ENCODE results near the gene KMT2C. TPM values are rescaled to one million over a fixed set of nuclear protein-coding genes. Genes with fewer than 3 reads are reported as not detected.
"Not testable (repeated sequence)": the region's sequence is repeated elsewhere in the genome, so short reads cannot be mapped to it uniquely, and the experiment has no call there.

The KMT2C gene
- total RNA-seq, 1 donor from 2014 or later, result 139 TPM

DNA sequence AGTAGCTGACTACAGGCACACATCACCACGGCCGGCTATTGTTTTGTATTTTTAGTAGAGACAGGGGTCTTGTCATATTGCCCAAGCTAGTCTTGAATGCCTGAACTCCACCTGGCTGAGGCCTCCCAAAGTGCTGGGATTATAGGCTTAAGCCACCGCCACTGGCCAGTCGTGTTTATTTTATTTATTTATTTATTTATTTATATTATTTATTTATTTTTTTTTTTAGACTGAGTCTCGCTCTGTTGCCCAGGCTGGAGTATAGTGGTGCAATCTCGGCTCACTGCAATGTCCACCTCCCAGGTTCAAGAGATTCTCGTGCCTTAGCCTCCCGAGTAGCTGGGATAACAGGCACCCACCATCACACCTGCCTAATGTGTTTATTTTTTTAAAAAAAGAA lies 6.0 kb upstream of the KMT2C start:
- not testable (repeated sequence) for DNase-seq (ENCODE audit: low spot score)

DNA sequence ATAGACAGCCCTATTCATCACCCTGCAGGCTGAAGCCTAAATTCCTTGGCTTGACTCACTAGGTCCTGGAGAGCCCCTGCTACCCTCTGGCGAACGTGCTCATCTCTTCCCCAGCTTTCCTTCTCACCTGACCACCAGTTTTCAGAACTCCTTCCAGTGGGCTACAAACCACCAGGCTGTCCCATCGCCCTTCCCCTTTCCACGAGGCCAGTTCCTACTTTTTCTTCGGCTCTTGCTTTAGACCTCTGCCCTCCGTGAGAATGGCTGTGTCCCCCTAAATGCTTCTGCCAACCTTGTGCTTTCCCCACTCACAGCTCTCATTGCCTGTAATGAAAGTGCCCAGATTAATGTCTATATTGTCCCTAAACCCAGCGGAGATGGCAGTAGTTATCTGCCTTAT lies 5.4 kb upstream of the KMT2C start:
- DNase-seq (ENCODE audit: low spot score), result not testable (repeated sequence)

DNA sequence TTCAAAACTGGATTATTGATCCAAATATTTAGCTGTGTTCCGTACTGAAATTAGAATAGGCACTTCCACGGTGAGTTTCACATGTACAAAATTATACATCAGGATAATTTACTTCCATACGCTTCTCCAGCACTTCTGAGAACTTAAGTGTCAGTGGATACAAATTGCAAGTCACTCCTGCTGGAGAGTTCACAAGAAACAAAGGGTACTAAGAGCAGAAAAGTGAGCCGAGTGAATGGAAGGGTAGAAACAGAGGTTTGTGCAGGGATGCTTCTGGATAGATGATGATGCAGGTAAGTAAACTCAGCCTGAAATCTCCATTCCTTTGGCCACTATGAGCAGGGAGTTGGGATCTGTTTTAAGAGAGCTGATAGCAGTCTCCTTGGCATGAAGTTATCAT lies 2.2 kb upstream of the KMT2C start:
- DNase-seq (ENCODE audit: low spot score), result not testable (repeated sequence)

DNA sequence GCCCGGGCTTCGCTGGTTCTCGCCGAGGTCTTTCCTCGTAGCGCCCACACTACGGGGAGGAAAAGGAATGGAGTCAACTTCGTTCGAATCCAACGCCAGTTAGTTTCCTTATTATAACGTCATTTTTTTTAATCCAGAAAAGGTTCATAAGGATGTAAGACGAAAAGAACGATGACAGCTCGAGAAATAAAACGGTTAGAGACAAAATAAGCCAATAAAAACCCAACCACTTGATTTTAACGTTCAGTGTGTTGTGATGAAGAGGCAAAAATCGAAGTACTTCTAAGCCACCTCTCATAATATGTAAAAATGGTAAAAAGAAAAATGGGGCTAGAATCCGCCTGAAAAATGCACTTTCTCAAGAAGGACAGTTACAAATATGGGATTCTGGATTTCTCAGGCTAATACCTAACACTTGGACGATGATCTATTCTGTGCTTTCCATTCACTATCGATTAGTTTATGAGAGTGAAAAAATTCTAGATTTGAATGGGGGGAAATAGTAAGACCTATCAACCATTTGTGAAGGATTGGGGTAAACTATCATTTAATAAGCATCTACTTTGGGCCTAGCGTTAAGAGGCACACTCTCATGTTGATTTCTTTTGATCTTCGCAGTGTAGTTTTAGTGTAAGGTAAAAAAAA lies 1.2 kb upstream of the KMT2C start:
- DNase-seq (ENCODE audit: low spot score), result not testable (repeated sequence)

DNA sequence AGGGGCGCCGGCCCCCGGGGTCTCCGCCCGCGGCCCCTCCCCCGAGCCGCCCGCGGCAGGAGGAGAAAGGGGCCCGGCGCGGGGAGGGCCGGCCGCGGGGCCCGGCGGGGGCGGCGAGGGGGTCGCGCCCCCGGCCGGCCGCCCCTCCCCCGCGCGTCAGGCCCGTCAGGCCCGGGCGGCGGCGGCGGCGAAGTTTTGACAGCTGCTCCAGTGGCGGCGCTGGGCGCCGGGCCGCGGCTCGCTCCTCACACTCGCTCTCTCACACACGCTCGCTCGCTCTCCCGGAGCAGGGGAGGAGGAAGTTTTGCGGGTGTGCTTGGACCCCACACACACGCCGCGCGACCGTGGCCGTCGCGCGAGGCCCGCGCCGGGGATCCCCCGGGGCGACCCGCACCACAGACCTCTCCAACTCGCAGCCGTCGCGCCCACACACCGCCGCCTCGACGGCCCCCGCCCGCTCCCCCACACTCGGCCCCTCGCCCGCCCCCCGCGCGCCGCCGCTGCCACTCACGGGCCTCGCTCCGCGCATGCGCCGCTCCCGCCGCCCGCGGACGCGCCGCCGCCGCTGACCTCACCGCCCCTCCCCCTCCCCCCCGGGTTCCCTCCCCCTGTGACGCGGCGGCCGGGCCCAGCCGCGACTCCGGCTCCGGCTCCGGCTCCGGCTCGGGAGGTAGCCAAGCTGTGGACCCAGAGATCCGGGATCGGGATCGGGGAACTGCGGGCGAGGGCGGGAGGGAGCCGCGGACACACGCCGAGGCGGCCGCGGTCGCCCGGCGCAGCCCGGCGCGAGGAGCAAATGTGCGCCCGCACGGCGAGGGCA lies 518 bp upstream of the KMT2C start:
- peak; percentile 94 for DNase-seq (ENCODE audit: low spot score)

DNA sequence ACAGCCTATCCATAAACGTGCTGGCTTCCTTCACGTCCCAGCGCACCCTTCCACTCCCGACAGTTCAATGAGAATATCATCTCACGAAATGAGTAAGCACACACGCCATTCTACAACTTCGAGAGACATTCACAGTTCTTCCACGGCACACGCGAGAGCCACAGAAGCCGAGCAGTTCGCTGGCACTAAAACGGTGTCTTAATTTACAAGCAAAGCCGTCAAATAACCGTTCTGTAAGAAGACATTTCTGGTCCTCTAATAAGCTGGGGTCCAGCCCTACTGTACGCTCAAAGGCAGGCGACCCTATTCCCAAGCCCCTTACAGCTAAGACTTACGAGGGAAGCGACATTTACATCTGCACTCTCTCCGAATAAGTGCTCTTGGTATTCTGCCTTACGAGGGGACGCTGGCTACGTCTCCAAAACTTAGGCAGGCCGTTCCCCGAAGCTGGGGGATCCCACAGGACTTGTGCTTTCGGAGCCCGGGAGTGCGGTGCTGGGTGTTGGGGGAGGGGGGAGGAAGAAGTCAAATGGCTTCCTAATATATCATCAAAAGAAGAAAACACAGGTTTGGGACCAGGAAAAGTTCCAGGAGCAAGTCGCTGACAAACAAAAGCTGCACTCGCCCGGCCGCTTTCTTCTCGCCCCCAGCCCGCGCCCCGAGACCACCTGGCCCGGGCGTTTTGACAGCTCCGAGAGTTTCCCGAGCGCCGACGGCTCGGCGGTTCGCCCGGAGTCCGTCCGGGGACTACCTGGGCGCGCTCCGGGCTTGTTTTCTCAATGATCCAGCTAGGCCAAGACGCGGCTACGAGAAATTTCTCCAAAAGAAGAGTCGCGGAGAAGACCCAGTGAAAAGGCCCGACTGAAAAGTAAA lies 1.1 kb downstream of the KMT2C start:
- DNase-seq (ENCODE audit: low spot score), result peak; percentile 56

DNA sequence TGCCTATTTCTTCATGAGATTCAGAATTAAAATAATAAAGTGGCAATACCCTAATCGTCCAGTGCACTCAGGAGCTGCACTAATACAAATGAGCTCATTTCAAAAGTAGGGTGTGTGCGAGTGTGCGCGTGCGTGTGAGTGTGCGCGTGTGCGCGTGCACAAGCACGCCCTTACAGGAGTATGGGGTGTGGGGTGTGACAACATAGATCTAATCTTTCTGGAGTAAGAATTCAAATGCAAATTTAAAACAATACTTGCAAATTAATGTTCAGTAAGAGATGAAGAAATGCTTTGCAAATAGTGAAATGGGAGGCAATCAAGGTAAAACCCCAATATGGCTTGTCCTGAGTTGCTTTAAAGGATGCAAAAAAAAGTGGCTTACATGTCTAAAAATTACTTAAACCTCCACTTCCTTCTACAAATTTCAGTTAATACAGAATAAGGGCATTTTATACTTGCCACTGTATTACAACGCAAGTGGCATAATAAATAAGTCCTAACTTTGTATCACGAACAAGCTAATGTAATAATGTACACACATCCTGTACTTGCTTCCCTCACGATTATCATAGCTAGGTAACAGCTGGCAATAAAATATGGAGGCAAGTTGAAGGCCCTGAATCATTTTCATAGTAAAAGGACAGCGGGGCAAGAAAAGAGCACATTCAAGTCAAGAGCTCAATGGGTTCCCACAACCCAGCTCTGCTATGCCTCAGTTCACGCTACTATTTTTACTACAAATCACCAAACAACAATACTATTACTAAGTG lies 1.9 kb downstream of the KMT2C start:
- peak; percentile 60 for DNase-seq (ENCODE audit: low spot score)

DNA sequence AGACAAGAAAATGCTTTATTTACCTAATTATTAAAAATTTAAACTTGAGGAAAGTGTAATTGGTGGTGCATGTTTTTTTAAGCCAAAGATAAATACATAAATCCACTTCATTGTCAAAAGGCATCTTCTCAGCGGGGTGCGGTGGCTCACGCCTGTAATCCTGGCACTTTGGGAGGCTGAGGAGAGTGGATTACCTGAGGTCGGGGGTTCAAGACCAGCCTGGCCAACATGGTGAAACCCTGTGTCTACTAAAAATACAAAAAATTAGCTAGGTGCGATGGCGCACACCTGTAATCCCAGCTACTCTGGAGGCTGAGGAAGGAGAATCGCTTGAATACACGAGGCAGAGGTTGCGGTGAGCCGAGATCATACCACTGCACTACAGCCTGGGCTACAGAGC lies 3.1 kb downstream of the KMT2C start:
- DNase-seq (ENCODE audit: low spot score), result not testable (repeated sequence)

DNA sequence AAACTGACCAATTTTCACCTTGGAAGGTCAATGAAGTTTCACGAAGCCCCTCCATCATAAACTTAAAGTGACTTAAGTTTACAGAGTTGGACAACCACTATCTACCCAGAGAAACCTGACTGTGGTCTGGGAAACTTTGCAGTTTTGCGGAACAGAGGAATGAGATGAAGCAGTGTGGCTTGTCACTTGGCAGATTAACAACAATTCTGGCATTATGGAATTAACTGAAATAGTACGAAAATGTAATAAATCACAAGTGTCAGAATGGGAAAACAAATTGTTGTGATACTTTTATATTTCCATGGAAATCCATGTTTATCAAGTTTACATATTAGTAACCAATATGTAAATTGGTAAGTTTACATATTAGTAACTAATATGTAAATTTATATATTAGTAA lies 4.9 kb downstream of the KMT2C start:
- DNase-seq (ENCODE audit: low spot score), result no peak

DNA sequence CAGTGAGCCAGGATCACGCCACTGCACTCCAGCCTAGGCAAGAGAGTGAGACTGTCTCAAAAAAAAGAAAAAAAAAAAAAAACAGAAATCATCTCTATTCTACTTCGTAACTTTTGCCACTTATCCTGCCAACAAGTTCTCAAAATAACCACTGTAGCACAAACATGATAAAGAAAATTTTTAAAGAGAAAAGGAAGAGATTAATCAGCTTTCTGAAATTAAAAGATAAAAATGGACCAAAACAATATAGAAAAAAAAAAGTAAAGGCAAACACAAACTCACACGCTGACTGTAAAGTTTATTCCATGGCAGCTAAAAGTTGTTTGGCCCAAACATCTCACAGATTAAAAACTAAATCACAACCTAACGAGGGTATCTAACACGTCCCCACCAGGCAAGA lies 5.7 kb downstream of the KMT2C start:
- DNase-seq (ENCODE audit: low spot score), result not testable (repeated sequence)

DNA sequence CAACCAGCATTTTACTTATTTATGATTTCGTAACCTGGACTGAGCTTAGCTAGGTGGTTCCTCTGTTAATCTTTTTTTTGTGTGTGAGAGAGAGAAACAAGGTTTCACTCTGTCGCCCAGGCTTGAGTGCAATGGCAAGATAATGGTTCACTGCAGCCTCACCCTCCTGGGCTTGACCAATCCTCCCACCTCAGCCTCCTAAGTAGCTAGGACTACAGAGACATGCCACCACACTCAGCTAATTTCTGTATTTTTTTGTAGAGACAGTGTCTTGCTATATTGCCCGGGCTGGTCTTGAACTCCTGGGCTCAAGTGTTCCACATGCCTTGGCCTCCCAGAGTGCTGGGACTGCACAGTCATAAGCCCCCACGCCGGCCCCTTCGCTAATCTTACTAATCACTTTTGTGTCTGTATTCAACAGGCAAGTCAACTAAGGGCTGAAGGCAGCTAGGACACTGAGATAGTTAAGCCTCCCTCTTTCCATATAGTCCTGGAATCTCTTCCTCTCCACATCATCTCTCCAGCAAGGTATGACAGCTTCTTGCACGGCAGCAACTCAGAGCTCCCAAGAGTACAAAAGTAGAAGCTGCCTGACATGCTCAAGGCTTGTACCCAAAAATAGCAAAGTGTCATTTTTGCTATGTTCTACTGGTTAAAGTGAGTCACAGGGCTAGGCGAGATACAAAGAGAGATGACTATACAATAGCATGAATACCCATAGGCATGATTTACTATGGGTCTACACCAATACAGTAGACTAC lies 11.3 kb downstream of the KMT2C start:
- DNase-seq (ENCODE audit: low spot score), result no peak

DNA sequence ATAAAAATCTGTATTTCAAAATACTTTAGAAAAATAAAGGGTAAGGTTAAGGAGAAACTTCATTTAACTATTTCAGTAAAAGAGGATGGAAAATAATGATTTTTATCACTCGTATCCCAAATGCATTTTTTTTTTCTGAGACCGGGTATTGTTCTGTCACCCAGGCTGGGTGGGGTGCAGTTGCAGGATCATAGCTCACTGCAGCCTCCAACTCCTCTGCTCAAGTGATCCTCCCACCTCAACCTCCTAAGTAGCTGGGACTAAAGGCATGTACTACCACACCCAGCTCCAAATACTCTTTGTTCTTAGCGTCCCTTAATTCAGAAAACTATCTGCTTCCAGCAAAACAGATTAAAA lies 11.8 kb downstream of the KMT2C start:
- DNase-seq (ENCODE audit: low spot score), result no peak

DNA sequence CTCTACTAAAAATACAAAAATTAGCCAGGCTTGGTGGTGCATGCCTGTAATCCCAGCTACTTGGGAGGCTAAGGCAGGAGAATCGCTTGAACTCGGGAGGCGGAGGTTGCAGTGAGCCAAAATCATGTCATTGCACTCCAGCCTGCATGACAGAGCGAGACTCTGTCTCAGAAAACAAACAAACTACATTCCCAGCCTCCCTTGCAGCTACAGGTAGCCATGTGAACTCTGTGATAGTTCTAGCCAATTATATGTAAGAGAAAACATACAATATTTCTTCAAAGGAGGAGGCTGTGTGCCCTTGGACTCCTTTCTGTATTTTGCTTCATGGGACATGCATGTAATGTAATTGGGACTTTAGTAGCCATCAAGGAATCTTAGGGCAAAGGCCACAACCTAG lies 12.6 kb downstream of the KMT2C start:
- DNase-seq (ENCODE audit: low spot score), result not testable (repeated sequence)

DNA sequence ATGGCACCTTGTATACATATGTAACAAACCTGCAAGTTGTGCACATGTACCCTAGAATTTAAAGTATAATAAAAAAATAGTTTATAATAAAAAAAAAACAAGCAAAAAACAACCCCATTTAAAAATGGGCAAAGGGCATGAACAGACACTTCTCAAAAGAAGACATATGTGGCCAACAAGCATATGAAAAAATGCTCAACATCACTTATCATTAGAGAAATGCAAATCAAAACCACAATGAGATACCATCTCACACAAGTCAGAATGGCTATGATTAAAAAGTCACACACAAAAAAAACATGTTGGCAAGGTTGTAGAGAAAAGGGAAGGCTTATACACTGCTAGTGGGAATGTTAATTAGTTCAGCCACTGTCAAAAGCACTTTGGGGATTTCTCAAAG lies 14.9 kb downstream of the KMT2C start:
- DNase-seq (ENCODE audit: low spot score), result not testable (repeated sequence)

DNA sequence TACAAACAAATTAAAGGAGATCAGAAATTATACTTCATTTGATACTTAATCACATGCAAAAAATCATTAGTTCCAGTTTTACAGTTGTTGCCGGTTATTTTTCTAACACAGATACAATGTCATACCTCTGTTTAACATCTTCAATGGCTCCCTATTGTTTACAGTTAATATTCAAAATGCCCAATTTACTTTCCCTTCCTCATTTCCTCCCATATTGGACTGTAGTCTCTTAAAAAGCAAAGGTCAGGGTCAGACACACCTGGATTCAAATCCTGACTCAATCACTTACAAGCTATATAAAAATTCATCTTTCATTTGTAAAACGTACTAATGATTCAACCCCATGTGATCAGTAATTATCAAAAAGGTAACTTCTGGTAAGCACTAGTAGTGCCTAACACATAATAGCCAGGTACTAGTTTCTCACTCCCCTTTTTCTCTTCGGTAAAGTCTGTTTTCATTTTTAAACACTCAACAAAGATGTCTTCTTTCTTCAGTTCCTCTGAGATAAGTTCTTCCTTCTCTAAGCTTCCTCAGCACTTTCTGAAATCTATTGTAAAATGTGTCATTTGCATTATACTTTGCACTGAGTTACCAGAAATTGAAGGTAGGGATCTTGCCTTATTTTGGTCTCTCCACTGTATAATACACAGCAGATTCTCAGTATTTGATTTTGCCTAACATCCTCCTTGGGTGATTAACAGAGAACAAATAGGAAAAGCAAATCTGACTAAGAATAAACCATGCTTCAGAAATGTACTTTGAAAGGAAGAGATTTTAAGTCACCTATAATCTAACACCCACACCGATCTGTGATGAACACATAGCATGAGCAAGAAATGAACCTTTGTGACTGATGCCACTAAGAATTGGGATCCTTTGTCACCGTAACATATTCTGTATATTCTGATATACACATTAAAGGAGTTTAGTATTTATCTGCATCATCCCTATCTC lies 16.1 kb downstream of the KMT2C start:
- DNase-seq (ENCODE audit: low spot score), result no peak

DNA sequence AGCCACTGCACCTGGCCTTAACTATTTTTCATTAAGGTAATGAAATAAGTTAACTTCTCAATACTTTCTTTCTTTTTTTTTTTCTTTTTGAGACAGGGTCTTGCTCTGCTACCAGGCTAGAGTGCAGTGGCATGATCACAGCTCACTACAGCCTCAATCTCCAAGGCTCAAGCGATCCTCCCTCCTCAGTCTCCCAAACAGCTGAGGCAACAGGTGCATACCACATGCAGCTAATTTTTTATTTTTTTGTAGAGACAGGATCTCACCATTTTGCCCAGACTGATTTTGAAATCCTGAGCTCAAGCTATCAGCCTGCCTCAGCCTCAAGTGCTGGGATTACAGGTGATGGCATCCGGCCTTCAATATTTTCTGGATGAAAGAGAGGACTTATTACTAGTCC lies 21.0 kb downstream of the KMT2C start:
- DNase-seq (ENCODE audit: low spot score), result no peak

DNA sequence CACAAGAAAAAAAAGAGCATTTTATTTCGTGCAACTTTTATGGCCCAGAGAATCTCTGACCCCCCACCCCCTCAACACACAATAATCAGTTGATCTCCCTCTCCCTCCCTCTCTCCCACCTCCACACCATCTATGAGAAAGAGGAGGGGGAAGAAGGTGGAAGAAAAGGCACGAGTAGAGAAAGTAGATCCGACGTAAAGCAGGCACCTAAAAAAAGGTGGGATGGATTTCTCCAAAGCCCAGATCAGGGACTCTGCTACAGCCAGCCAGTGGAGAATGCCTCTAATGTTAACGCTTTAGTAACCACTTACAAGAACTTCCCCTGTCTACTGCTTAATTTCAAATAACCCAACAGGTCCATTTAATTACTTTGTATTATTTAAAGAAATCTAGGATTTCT lies 24.4 kb downstream of the KMT2C start:
- DNase-seq (ENCODE audit: low spot score), result no peak

DNA sequence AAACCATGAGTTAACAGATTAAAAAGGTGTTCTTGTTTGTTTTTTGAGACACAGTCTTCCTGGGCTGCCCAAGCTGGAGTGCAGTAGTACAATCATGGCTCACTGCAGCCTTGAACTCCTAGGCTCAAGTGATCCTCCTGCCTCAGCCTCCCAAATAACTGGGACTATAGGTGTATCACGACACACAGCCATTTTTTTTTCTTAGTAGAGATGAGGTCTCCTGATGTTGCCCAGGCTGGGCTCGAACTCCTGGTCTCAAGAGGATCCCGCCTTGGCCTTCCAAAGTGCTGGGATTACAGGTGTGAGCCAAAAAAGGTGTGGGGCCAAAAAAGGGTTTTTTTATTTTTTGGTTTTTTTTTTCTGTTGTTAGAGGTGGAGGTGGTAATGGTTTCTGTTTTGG lies 29.3 kb downstream of the KMT2C start:
- no peak for DNase-seq (ENCODE audit: low spot score)

DNA sequence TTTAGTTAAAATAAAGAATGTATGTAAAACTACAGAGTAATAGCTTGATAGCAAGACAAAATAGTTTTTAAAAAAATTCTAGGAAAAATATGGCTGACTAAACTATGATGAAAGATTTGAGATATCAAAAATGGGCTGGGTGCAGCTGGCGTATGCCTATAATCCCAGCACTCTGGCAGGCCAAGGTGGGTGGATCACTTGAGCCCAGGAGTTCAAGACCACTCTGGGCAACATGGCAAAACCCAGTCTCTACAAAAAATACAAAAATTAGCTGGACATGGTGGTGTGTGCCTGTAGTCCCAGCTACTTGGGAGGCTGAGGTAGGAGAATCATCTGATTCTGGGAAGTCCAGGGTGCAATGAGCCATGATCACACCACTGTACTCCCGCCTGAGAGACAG lies 29.8 kb downstream of the KMT2C start:
- DNase-seq (ENCODE audit: low spot score), result not testable (repeated sequence)

DNA sequence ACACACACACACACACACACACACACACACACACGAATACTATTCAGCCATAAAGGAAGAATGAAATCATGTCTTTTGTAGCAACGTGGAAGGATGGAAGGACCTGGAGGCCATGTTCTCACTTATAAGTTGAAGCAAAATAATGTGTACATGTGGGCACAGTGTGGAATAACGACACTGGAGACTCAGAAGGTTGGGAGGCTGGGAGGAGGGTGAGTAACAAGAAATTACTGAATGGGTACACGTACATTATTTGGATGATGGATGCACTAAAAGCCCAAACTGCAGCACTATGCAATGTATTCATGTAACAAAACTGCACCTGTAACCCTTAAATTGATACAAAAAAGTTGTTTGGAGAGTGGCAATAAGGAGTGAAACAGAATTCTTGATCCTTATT lies 32.1 kb downstream of the KMT2C start:
- no peak for DNase-seq (ENCODE audit: low spot score)

All from ureter (tissue), 1 donor.